ENCODE data around the gene SLC5A6.
"Not testable (repeated sequence)": the region's sequence is repeated elsewhere in the genome, so short reads cannot be mapped to it uniquely, and the experiment has no call there.

SLC5A6 gene

GRCh38 chr2:27203741-27204140, 8.3 kb downstream of the SLC5A6 start:
- no peak for DNase-seq

DNA sequence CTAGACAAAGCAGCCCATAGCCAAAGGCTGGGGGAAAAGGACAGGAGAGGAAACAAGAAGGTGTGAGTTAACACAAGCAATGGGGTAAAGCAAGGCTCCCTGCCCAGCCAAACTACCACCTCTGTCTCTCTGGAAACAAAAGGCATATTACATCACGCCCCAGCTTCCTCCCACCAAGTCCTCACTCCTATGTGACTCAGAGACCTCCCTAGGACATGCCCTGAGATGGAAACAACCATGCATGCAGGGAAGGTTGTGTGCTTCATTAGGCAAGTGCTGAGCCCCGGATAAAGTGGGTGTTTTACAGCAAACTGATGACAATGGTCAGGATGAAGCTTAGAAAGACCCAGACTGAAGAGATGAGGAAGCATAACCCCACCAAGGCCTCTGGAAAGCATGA, 9.2 kb downstream of the SLC5A6 start:
- no peak for DNase-seq

- no peak for DNase-seq
Measured at GRCh38 chr2:27201675-27202074, 10.4 kb downstream of the SLC5A6 start.

- no peak for DNase-seq
Measured at GRCh38 chr2:27199241-27199640, 12.8 kb downstream of the SLC5A6 start.

GRCh38 chr2:27198627-27199026, 13.4 kb downstream of the SLC5A6 start:
- no peak for DNase-seq

DNA sequence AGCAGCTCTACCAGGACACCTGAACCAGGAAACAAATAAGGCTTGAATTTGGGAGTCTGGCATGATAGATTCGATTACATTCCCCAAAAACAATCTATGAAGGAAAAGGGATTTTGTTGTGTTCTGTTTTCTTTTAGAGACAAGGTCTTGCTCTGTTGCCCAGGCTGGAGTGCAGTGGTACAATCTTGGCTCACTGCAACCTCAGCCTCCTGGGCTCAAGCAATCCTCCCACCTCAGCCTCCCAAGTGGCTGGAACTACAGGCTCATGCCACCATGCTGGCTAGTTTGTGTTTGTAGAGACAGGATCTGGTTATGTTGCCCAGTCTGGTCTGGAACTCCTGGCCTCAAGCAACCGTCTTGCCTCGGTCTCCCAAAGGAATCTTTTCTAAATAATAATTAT, 14.0 kb downstream of the SLC5A6 start:
- DNase-seq, result not testable (repeated sequence)

- not testable (repeated sequence) for DNase-seq
Measured at GRCh38 chr2:27195799-27196198, 16.3 kb downstream of the SLC5A6 start.

- no peak for DNase-seq
Measured at GRCh38 chr2:27194538-27195354, 17.3 kb downstream of the SLC5A6 start.

- peak; percentile 52 to 76 for DNase-seq
Measured at GRCh38 chr2:27191070-27191829, 20.8 kb downstream of the SLC5A6 start.

- no peak for DNase-seq
Measured at GRCh38 chr2:27189989-27190388, 22.1 kb downstream of the SLC5A6 start.

DNA sequence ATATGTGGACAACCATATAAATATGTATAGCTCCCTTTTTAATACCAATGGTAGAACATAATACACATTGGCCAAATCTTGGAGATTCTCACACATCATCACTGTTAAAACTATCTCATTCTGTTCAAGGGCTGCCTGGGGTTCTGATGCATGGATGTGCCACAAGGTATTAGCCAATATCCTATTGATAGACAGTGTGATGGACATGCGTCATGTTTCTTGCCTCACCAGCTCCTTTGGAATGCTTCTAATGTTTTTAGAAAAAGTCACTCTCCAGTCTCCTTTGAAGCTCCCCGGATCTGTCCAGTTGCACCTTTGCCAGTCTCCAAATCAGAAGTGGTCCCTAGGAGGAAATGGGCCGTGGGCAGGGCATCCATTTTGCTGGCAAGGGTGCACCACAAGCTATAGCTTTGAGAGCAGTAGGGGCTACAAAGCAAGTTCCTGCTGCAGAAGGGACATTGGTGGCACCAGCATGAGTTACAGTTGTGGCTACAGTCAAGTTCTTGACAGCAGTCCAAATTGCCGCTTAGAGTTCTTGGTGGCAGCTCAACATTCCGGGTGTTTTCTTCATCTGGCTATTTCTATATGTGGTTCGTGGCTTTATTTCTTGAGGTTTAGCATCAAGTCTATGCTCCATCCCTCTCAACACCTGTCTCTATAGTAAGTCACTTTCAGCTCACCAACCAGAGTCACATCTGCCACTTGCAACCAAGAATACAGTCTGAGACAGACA, 25.3 kb downstream of the SLC5A6 start:
- DNase-seq, result no peak

- DNase-seq, result peak in 1 of 2 experiments; percentile 62
Measured at GRCh38 chr2:27185331-27186026, 26.6 kb downstream of the SLC5A6 start.

- DNase-seq, result no peak
Measured at GRCh38 chr2:27184115-27184514, 28.0 kb downstream of the SLC5A6 start.

- DNase-seq, result no peak
Measured at GRCh38 chr2:27182346-27182745, 29.7 kb downstream of the SLC5A6 start.

GRCh38 chr2:27179344-27180000, 32.6 kb downstream of the SLC5A6 start:
- DNase-seq, result no peak

DNA sequence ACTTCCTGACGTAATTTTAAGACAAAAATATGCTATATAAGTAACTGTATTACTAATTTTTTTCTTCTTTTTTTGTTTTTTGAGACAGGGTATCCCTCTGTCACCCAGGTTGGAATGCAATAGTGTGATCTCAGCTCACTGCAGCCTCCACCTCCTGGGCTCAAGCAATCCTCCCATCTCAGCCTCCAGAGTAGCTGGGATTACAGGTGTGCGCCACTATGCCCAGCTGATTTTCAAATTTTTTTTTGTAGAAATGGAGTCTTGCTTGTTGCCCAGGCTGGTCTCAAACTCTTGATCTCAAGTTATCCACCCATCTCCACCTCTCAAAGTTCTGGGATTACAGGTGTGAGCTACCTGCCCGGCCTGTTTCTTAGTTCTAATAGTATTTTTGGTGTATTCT, 33.6 kb downstream of the SLC5A6 start:
- DNase-seq, result no peak

GRCh38 chr2:27177441-27178351, 34.4 kb downstream of the SLC5A6 start:
- DNase-seq, result no peak

DNA sequence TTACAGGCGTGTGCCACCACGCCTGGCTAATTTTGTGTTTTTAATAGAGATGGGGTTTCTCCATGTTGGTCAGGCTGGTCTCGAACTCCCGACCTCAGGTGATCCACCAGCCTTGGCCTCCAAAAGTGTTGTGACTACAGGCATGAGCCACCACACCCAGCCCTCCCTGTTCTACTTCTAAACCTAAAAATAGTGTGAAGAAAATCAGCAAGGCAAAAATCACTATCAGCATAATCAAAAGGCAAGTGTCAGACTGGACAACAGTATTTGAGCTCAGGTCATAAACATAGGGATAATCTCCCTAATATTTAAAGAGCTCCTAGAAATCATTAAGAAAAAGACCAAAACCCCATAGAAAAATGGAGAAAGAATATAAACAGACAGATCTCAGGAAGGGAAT, 36.3 kb downstream of the SLC5A6 start:
- not testable (repeated sequence) for DNase-seq

- no peak for DNase-seq
Measured at GRCh38 chr2:27175330-27175729, 36.7 kb downstream of the SLC5A6 start.

GRCh38 chr2:27174638-27175037, 37.4 kb downstream of the SLC5A6 start:
- no peak for DNase-seq

DNA sequence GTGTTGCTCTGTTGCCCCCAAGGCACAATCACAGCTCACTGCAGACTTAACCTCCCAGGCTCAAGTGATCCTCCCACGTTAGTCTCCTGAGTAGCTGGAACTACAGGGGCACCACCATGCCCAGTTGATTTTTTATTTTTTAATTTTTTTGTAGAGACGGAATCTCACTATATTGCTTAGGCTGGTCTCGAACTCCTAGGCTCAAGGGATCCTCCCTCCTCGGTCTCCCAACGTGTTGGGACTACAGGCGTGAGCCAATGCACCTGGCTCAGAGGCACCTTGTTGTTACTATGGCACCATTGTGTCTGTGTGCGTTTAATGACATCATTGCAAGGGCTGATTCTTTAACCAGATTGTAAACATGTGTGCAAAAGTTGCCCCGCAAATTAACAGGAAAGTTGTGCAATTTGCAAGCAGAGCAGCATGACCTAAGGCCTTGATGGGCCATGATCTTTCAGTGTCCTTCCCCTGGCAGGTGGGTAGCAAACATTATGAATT, 40.7 kb downstream of the SLC5A6 start:
- no peak for DNase-seq
